GM19025 (cell line): ENCODE results near the gene ZNF462.
"Not testable (repeated sequence)": the region's sequence is repeated elsewhere in the genome, so short reads cannot be mapped to it uniquely, and the experiment has no call there.

Source experiments
- ATAC-seq: cut with Tn5 transposase; IDR thresholded peaks from one replicate; pipeline ENCODE4 v1.9.1; 2021; ENCODE audit warnings: mild to moderate bottlenecking, low read depth, moderate library complexity; ENCODE audit not compliant: unreplicated experiment

ZNF462 gene, protein sequence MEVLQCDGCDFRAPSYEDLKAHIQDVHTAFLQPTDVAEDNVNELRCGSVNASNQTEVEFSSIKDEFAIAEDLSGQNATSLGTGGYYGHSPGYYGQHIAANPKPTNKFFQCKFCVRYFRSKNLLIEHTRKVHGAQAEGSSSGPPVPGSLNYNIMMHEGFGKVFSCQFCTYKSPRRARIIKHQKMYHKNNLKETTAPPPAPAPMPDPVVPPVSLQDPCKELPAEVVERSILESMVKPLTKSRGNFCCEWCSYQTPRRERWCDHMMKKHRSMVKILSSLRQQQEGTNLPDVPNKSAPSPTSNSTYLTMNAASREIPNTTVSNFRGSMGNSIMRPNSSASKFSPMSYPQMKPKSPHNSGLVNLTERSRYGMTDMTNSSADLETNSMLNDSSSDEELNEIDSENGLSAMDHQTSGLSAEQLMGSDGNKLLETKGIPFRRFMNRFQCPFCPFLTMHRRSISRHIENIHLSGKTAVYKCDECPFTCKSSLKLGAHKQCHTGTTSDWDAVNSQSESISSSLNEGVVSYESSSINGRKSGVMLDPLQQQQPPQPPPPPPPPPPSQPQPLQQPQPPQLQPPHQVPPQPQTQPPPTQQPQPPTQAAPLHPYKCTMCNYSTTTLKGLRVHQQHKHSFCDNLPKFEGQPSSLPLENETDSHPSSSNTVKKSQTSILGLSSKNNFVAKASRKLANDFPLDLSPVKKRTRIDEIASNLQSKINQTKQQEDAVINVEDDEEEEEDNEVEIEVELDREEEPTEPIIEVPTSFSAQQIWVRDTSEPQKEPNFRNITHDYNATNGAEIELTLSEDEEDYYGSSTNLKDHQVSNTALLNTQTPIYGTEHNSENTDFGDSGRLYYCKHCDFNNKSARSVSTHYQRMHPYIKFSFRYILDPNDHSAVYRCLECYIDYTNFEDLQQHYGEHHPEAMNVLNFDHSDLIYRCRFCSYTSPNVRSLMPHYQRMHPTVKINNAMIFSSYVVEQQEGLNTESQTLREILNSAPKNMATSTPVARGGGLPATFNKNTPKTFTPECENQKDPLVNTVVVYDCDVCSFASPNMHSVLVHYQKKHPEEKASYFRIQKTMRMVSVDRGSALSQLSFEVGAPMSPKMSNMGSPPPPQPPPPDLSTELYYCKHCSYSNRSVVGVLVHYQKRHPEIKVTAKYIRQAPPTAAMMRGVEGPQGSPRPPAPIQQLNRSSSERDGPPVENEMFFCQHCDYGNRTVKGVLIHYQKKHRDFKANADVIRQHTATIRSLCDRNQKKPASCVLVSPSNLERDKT (N-terminal part only)

DNA sequence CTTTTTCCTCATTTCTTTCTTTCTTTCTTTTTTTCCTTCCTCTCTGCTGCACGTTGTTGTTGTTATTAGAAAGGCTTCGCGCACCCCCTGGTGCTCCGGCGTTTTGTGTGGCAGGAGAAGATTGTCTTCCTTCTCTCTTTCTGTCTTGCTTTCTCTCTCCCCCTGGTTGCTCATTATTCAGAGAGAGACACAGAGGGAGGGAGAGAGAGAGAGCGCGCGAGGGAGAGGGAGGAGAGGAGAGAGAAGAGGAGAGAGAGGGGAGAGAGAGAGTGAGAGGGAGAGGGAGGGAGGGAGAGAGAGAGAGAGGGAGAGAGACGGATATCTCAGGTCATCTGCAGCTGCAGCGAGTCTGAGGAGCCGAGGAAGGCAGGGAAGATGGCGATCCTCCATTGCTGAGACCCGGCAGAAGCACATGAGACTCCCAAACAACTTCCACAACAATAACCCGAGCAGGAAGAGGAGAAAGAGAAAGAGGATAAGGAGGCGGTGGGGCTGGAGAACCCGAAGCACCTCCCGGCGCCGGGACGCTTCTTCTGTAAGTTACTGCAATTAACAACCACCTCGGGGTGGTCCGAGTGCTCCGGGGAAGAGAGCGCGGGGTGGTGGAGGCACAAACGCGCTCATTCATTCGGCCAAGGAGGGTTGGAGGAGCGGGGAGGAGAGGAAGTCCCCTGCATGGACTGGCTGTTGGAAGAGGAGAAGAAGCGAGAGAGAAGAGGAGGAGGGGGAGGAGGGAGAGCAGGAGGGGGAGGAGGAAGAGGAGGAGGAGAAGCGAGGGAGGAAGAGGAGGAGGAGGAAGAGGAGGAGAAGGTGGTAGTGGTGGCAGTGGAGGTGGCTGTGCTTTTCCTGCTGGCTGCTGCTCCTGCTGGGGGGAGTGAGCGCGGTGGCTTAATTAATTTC, at the start of gene ZNF462:
TSS of gene ZNF462 (plus strand) at position 346 of the 900 bp plus-strand sequence. CDS start 60,218 bp downstream, outside the sequence.
- ATAC-seq = no peak

DNA sequence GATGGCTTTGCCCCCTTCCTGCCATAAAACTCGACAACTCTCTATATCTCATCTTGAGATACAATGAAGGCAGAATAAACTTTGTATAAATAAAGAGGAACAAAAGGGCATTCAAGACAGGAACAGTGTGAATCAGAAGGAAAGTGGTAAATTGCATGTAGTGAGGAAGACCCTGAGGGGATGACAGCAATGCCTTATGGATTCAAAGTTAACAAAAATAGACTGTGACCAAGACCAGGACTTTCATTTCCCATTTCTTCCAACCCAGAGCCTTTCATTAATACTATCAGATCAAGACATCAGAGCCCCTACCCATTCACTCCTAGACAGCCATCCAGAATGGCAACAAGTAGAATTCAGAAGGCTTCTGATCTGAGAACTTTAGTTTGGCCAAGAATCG, 46.4 kb upstream of the ZNF462 start:
- no peak for ATAC-seq

DNA sequence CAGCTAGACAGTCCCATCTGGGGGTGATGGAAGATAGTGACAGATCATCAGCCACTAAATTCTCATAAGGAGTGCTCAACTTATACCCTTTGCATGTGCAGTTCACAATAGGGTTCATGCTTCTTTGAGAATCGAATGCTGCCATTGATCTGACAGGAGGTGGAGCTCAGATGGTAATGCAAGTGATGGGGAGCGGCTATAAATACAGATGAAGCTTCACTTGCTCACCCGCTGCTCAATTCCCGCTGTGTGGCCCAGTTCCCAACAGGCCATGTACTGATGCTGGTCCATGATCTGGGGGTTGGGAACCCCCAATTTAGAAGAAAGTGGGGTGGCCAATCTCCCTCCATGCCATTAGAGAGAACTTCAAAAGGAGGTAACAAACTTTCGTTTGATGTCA, 44.9 kb upstream of the ZNF462 start:
- ATAC-seq = no peak

DNA sequence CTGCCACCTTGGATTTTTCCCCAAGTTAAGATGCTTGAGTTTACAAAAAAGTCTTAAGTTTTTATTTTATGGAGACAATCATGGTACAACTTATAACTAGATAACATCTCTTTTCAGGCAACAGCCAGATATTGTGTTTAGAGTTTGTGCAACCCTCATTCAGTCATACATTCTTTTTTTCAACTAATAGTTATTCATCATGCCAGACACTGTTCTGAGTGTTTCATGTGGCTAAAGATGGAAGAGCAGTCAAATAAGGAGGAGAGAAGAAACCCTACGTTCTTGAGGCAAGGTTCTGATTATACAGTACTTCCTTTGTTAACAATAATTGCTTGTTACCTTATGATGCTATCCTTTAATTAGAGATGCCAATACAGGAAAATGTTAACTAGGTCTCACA, 42.1 kb upstream of the ZNF462 start:
- ATAC-seq = no peak

DNA sequence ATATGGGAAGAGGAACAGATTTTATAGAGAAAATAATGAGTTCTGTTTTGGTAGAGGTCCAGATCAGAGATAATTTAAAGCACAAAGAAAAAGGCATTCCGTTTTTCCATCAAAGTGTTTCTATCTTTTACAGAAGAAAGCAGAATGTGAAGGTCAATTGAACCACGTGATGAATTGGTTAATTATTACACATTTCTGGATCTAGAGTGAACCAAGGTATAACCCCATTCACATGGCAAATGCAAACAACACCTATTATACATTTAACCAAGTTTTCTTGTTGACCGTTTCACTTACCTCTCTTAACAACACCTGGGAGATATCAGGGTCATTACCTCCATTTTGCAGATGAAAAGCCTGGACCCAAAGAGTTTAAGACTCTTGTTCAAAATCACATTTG, 34.9 kb upstream of the ZNF462 start:
- ATAC-seq = no peak

DNA sequence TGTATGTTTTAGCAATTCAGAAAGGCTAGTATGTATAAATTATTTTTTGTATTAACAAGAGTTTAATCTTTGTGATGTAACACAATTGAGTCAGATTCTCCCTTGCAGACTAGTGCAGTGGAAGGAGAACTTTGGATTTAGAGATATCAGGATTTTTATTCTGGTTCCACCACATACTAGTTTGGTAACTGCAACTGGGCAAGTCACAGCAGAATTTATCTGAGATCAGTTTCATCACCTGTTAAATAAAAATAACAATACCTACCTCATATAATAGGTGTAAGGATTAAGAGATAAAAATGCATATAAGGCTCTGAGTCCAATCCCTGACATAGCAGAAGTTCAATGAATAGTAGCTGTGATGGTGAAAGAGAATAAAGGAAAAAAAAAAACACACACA, 34.0 kb upstream of the ZNF462 start:
- ATAC-seq = no peak

DNA sequence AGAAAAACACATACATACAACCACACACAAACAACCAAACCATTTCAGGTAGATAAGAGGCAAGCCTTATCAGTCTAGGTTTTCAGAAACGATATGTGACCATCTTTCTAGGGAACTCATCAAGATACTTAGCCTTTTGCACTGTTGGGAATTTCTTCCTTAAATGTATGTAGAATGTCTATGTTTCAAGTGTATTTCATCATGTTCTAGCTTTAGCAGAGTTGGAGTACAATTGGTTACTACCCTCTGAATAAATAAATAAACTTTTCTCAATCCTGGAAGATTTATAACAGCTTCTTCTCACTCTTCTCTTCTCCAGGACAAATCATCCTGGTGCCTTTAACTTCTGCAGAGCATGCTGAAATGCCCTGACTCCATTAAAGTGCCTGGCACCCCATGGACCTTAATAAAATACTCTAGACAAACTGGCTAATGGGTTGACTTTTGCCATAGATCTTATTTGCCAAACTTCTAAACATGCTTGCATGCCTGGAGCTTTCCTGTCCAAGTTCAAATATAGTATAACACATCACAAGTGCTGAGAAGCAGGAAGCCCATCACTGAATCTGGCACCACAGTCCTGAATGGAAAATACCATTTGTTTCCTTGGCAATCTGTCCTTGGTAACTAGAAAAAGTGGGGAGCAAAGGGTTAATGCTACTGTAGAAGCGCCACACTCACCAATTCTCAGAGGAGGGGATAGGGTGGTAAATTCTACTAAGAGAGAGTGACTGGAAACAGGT, 33.1 kb upstream of the ZNF462 start:
- ATAC-seq = no peak

DNA sequence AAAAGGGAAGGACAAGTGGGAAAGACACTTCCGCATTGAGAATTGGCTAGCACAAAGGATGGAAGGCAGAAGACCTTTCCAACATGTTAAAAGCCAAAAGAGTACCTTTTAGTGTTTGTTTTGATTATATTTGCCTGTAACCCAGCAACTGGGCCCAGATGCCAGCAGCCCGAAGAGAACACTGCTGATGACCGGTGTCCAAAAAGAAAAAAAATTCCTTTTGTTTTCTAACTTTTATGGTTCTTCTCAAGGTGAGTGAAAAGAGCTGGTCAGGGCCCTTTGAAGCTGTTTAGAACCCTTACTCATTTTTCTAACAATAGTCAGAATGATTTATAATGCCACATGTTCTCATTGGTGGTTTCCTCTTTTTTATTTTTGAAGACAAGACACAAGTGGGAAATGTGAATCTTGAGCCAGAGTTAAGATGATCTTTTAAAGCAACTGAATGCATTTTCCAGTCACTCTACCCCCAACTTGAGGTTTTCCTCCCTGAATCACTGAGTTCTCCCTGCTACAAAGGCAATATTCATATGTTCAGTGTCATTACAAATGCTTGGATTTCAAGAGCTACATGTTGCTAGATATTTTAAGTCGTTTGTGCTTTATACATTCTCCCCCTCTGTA, 32.3 kb upstream of the ZNF462 start:
- ATAC-seq = no peak

DNA sequence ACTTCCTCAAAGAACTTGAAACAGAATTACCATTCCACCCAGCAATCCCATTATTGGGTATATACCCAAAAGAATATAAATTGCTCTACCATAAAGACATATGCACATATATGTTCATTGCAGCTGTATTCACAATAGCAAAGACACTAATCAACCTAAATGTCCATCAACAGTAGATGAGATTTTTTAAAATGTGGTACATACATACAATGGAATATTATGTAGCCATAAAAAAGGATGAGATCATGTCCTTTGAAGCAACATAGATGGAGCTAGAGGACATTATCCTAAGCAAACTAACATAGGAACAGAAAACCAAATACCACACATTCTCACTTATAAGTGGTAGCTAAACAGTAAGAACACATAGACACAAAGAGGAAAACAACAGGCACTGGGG, 28.1 kb upstream of the ZNF462 start:
- ATAC-seq = no peak

DNA sequence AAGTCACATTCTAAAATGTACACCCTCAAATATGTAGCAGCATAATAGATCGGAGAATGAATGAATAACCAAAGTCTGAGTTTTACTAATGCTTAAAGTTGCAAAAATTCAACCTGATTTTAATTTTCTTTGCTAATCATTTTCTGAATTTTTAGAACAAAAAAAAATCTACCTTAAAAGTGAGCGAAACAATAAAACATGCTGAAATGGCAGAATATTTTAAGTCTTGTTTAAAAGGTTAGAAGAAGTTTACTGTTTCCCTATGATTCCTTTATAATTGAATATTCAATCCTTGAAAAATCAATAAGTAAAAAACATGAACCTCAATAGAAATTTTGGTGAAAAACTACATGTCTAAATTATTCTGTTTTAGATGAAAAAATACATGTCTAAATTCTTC, 27.1 kb upstream of the ZNF462 start:
- ATAC-seq = no peak

DNA sequence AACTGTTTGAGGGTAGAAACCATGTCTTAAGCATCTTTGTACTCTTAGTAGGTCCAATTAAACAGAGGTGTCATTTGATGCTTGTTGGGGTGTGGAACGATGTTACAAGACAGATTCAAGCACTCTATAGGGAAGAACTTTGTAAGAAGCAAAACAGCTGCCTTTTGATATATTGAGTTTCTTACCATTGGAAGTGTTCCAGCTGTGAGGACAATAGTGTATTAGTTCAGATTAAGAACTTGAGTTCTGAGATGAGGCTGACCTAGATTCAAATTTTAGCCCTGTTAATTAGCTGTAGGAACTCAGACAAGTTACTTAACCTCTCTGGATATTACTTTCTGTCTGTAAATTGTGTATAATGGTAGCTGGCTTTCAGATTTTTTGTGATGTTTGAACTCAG, 19.6 kb upstream of the ZNF462 start:
- ATAC-seq = no peak

DNA sequence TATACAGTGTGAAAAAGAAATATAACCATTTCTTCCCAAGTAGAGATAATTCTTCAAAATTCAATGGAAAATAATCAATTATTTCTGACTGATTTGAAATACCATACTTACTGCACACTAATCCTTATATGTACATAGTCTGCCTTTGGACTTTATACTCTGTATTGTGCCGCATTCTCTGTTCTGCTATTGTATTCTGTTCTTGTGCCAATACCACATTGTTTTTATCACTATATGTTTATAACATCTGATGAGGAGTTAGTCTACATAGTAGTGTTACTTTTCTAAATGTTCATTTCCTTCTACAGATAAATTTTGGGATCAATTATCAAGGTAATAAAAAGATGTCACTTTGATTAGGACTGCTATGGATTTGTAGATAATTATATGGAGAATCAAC, 16.7 kb upstream of the ZNF462 start:
- no peak for ATAC-seq

DNA sequence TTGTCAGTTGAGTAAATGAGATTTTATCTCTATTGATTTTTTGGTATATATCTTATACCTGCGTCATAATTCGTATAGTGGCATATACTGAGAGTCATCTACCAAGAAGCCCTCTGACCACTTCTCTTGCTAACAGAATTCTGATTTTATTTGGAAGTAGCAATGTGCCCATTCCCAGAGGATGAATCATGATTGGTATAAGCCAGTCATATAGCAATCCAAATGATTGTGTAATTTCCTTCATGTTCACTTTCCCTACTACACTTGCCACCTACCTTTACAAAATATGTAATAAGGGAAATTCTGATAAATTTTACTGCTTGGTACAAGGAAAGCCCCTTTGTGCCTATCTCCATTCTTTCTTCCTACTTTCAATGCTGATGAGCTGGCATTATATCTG, 16.1 kb upstream of the ZNF462 start:
- ATAC-seq = no peak

DNA sequence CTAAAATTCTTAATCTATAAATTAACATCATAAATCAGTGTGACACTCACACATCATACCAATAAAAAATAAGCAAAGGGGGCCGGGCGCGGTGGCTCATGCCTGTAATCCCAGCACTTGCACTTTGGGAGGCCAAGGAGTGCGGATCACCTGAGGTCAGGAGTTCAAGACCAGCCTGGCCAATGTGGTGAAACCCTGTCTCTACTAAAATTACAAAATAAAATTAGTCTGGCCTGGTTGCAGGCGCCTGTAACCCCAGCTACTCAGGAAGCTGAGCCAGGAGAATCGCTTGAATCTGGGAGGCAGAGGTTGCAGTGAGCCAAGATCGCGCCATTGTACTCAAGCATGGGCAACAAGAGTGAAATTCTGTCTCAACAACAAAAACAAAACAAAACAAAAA, 11.3 kb upstream of the ZNF462 start:
- ATAC-seq = not testable (repeated sequence)

DNA sequence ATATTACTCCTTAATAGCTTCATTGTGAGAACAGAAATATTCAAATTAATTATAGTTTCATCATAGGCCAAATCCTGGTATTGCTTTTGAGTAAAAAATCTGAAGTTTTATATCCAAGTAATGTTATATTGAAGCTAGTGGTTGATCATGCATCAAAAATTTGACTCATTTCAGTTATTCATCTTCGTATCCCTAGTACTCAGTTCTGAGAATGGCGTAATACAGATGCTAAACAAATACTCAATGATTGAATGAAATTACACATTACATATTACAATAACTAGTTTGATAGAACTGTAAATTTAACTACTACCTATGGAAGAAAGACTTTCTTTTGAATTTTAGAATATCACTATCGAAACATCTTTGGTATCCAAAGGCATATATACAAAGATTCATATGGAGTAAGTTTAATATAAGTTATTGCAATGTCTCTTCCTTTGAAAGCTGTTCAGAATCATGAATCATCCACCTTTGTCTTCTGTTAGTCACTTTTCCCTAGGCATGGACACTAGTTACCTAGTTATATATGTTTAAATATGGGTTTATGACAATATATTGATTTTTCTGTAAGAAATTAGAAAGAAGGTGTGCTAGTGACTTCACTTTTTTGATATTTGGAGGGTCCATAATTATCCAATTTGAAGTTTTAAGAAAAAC, 5.0 kb upstream of the ZNF462 start:
- no peak for ATAC-seq

DNA sequence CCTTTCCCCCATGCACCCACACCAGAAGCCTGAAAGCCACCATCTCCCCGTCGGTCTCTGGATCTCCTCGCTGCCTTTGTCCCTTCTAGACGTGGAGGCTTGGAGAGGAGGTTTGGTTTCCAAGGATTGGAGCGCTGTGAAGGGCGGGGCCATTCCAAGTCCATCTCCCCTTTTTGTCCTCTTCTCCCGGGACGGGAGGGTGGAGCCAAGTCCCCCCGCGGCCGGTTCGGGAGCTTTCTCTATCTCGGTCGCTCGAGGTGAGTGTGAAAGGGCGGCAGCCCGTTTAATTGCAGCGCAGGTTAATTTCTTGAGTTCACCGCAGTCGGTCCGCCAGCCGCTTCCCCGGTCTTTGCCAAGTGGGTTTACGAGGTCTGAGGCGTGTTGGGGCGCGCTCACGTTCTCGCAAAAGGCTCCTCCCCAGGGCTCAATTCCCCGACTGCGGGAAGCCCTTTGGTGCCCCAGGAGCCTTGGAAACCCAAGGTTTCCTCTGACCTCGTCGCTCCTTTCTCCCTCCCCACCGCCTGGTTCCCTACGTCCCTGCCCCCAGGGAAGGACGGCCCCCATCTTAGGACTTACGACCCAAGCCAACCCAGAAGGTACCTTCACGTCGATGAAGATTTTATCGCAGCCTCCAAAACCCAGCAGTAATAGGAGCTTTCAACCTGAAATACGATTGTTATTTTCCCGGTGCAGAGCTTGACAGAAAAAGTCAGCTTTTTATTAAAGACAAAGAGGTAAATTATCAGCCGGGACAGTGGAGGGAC, 2.8 kb upstream of the ZNF462 start:
- no peak for ATAC-seq
